Central memory CD8-positive, alpha-beta T cell (primary cell): ENCODE results near the gene NR5A2.

Source experiments
- ATAC-seq: fragments of 150-1000 bp; cut with Tn5 transposase; replicated peaks from 2 replicates; pipeline ENCODE4 v1.10.0; 2022; ENCODE audit warnings: mild to moderate bottlenecking, moderate FRiP score, moderate number of reproducible peaks; ENCODE audit not compliant: poor library complexity, severe bottlenecking; ENCODE audit errors: extremely low read depth
- DNase-seq, 2 donors: peaks; one replicate each; pipeline ENCODE4 v3.0.0; 2021; ENCODE audit warnings: low spot score in 2 of 2
- H3K27ac Mint-ChIP-seq: one replicate; pipeline ENCODE4 v1.8.0; 2022; ENCODE audit warnings: low read depth, mild to moderate bottlenecking, moderate library complexity, mixed read lengths
- H3K27me3 Mint-ChIP-seq: one replicate; pipeline ENCODE4 v1.8.0; 2022; ENCODE audit warnings: mixed read lengths
- H3K36me3 Mint-ChIP-seq: one replicate; pipeline ENCODE4 v1.8.0; 2022; ENCODE audit warnings: mild to moderate bottlenecking, moderate library complexity, mixed read lengths; ENCODE audit not compliant: insufficient read depth
- H3K4me1 Mint-ChIP-seq: one replicate; pipeline ENCODE4 v1.8.0; 2022; ENCODE audit warnings: mixed read lengths
- H3K4me3 Mint-ChIP-seq: one replicate; pipeline ENCODE4 v1.8.0; 2022; ENCODE audit warnings: mild to moderate bottlenecking, moderate library complexity, mixed read lengths
- H3K9me3 Mint-ChIP-seq: one replicate; pipeline ENCODE4 v1.8.0; 2022; ENCODE audit warnings: mixed read lengths

The NR5A2 gene

DNA sequence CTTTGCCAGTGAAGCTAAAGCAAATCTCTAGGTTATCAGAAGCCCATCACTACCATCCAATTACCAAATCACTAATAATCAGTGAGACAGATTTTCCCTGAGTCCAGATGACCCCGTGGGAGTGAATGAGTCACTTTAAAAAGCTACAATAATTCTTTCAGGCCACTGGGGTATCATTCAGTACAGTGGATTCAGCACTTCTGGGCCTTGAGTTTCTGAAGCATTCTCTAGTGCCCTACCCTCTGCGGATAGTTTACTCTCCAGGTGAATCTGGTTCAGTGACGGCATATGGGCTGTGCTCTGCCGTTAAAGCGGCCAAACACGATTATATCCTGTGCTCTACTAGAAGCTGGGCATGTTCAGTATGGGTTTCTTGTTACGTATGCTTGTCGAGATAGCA, 26.1 kb downstream of the NR5A2 start:
- DNase-seq (no peak), ATAC-seq (no peak)
- Mint-ChIP-seq H3K27ac (no peak overlapping the region), H3K4me3 (no peak overlapping the region), H3K27me3 (peaks cover 60% of the 10 kb centered on the region), H3K4me1 (no peaks in the 10 kb centered on the region), H3K9me3 (no peaks in the 10 kb centered on the region), H3K36me3 (no peaks in the 10 kb centered on the region)

GRCh38 chr1:200058341-200058740, 30.8 kb downstream of the NR5A2 start:
- no peak overlapping the region for H3K4me3 Mint-ChIP-seq
- no peaks in the 10 kb centered on the region for H3K9me3 Mint-ChIP-seq
- H3K4me1 Mint-ChIP-seq: no peaks in the 10 kb centered on the region
- no peak for DNase-seq
- H3K36me3 Mint-ChIP-seq: no peaks in the 10 kb centered on the region
- no peak for ATAC-seq
- no peak overlapping the region for H3K27ac Mint-ChIP-seq
- H3K27me3 Mint-ChIP-seq: peaks cover 42% of the 10 kb centered on the region

DNA sequence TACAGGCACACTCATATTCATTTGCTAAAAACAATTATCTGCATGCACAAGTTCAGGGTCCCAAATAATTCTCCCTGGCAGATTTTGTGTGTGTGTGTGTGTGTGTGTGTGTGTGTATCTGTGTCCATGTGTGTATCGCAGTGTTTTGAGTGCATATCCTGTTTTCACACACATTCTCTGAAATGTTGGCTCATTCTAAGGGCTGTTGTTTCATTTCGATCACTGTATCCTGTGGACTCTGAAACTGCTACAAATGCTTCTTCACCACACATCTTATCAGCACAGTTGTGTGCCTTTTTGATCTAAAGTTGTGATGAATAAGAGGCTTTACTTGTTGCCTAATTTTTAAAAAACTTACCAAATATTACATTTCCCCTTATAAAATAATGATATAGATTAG, 34.6 kb downstream of the NR5A2 start:
- peaks cover 39% of the 10 kb centered on the region for H3K27me3 Mint-ChIP-seq
- no peak overlapping the region for H3K4me3 Mint-ChIP-seq
- no peak overlapping the region for H3K27ac Mint-ChIP-seq
- no peak for ATAC-seq
- H3K9me3 Mint-ChIP-seq: no peaks in the 10 kb centered on the region
- no peak for DNase-seq
- peaks cover 2% of the 10 kb centered on the region for H3K36me3 Mint-ChIP-seq
- no peaks in the 10 kb centered on the region for H3K4me1 Mint-ChIP-seq

GRCh38 chr1:200072636-200073285, 45.3 kb downstream of the NR5A2 start:
- ATAC-seq (no peak), DNase-seq (no peak)
- Mint-ChIP-seq H3K9me3 (no peaks in the 10 kb centered on the region), H3K27me3 (peaks cover 58% of the 10 kb centered on the region), H3K4me3 (no peak overlapping the region), H3K4me1 (peaks cover 7% of the 10 kb centered on the region), H3K27ac (no peak overlapping the region), H3K36me3 (no peaks in the 10 kb centered on the region)

- H3K27ac Mint-ChIP-seq: no peak overlapping the region
Observed at GRCh38 chr1:200073286-200073637, 45.8 kb downstream of the NR5A2 start.

DNA sequence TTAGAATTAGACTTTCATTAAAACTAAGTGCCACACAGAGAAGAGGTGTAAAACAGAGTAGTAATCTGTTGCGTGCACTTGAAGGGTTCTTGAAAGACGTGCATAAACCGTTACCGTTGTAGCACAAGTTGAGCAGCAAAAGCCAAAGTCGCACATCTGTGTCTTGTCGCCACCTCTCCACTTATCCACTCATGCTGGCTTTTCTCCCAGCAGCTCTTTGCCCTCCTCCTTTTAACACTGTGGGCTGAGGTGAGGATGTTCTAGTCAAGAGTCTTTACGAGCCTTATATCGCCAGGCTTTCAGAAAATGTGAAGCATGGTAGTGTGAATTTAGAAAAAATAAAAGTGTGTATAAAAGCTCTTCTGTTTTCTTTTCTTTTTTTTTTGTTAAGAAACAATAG, 48.0 kb downstream of the NR5A2 start:
- no peaks in the 10 kb centered on the region for H3K9me3 Mint-ChIP-seq
- H3K4me3 Mint-ChIP-seq: no peak overlapping the region
- H3K27ac Mint-ChIP-seq: no peak overlapping the region
- ATAC-seq (peak; percentile 49), DNase-seq (no peak)
- H3K27me3 Mint-ChIP-seq: peaks cover 35% of the 10 kb centered on the region
- H3K4me1 Mint-ChIP-seq: peaks cover 7% of the 10 kb centered on the region
- no peaks in the 10 kb centered on the region for H3K36me3 Mint-ChIP-seq

More at GRCh38 chr1:200073286-200073637, 45.8 kb downstream of the NR5A2 start:
- no peaks in the 10 kb centered on the region for H3K9me3 Mint-ChIP-seq
- ATAC-seq: no peak
- no peak overlapping the region for H3K4me3 Mint-ChIP-seq
- H3K4me1 Mint-ChIP-seq: peaks cover 7% of the 10 kb centered on the region
- peaks cover 53% of the 10 kb centered on the region for H3K27me3 Mint-ChIP-seq
- no peak for DNase-seq
- H3K36me3 Mint-ChIP-seq: no peaks in the 10 kb centered on the region

GRCh38 chr1:200075938-200076546, 48.5 kb downstream of the NR5A2 start:
- Mint-ChIP-seq H3K4me1 (peaks cover 7% of the 10 kb centered on the region), H3K4me3 (no peak overlapping the region), H3K27ac (no peak overlapping the region), H3K36me3 (no peaks in the 10 kb centered on the region), H3K27me3 (peaks cover 33% of the 10 kb centered on the region), H3K9me3 (no peaks in the 10 kb centered on the region)
- no peak for ATAC-seq
- no peak for DNase-seq

DNA sequence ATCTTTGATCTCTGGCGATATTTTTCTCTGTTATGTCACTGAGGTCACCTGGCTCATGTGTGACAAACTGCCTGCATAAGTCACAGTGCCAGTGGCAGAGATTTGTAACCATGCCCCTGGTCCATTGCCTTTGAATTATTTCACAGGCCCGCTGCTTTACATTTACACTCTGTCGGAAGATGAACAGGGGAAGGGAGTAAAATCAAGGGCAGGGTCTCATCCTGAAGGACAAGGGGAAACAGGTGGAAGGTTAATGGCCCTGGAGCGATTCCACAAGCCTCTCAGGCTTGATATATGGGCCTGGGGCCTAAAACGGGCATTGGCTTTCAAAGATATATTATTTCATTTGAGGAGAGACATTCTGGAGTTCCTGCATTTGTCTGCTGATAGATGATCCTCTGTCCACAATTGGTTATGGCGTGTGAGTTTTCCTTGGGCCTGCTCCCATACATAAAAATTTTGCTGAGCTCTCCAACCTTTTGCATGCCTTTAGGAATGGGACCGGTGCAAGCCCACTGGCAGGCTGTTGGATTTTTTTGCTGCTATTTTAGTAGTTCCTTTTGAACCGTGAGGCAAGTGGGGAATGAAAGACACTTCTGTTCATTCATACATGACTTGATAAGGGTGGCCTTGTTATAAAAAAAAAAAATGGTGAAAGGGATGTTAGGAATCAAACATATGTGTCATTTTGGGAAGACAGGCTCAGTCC, 51.9 kb downstream of the NR5A2 start:
- DNase-seq: no peak
- no peak overlapping the region for H3K27ac Mint-ChIP-seq
- peaks cover 7% of the 10 kb centered on the region for H3K4me1 Mint-ChIP-seq
- no peak for ATAC-seq
- no peaks in the 10 kb centered on the region for H3K36me3 Mint-ChIP-seq
- no peak overlapping the region for H3K4me3 Mint-ChIP-seq
- peaks cover 34% of the 10 kb centered on the region for H3K27me3 Mint-ChIP-seq
- H3K9me3 Mint-ChIP-seq: no peaks in the 10 kb centered on the region

- H3K9me3 Mint-ChIP-seq: no peaks in the 10 kb centered on the region
- ATAC-seq: no peak
- H3K4me1 Mint-ChIP-seq: no peaks in the 10 kb centered on the region
Observed at GRCh38 chr1:200081151-200081968, 53.9 kb downstream of the NR5A2 start.

GRCh38 chr1:200081969-200082245, 54.4 kb downstream of the NR5A2 start:
- Mint-ChIP-seq H3K36me3 (no peaks in the 10 kb centered on the region), H3K4me3 (no peak overlapping the region), H3K27ac (no peak overlapping the region), H3K9me3 (no peaks in the 10 kb centered on the region), H3K27me3 (peaks cover 37% of the 10 kb centered on the region), H3K4me1 (no peaks in the 10 kb centered on the region)
- DNase-seq (no peak), ATAC-seq (no peak)

More at GRCh38 chr1:200081151-200081968, 53.9 kb downstream of the NR5A2 start:
- Mint-ChIP-seq H3K27me3 (peaks cover 40% of the 10 kb centered on the region), H3K36me3 (no peaks in the 10 kb centered on the region), H3K27ac (no peak overlapping the region), H3K4me3 (no peak overlapping the region)
- no peak for DNase-seq

DNA sequence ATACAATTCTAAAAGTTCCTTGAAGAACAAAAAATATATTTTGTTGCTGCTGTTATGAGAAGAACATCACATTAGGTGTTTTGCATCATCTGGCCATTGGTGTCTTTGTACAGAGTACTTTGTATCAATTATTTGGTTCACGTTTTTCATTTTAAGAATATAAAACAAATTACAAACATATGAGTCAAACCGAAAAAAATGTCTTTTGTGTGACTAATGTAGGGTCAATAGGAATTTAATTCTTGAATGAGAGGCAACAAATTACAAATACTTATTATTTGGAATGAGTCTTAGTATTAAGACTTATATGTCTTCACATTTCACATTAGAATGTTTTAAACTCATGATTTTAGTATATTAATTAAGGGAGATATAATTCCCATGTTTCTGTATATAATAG, 54.8 kb downstream of the NR5A2 start:
- Mint-ChIP-seq H3K27me3 (peaks cover 37% of the 10 kb centered on the region), H3K36me3 (no peaks in the 10 kb centered on the region), H3K27ac (no peak overlapping the region), H3K4me3 (no peak overlapping the region), H3K4me1 (no peaks in the 10 kb centered on the region), H3K9me3 (no peaks in the 10 kb centered on the region)
- ATAC-seq (no peak), DNase-seq (no peak)

DNA sequence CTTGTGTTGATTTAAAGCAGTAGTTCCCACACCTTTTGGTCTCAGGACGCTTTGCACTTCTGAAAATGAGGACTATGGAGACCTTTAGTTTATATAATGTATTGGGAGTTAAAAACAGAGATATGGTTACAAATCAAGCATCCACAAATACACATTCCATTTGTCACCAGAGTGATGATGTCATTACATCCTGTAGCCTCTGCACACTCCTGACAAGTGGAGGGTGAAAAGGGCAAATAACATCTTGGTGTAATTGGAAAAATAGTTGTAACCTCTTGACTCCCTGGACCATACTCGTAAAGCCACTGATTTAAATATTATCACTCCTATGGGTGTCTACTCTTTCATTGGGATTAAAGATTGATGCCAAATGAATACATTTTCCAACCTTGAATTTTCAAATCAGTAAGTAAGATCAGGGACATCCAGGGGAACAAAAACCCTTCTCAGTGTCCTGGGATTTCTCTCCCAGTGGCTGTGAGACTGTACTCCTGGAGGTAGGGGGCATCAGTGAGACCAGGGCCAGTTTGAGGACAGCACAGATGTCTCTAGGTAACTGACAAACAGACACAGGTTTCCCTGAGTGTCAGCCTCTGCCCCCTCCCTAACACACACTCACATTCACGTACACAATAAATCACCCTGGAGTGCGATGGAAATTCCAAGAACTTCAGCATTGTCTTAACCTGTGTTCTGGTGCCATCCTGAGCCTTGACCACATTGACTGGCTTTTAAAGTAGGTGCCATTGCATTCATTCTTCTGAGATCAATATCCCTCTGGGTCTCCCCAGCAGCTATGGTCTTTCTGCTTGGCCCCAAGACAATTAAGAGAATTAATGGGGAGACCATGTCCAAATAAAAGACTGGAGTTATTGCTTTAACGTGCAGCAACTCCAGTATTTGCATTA, 63.0 kb downstream of the NR5A2 start:
- DNase-seq: no peak
- H3K4me1 Mint-ChIP-seq: no peaks in the 10 kb centered on the region
- no peak overlapping the region for H3K4me3 Mint-ChIP-seq
- H3K27me3 Mint-ChIP-seq: peaks cover 22% of the 10 kb centered on the region
- H3K36me3 Mint-ChIP-seq: no peaks in the 10 kb centered on the region
- no peaks in the 10 kb centered on the region for H3K9me3 Mint-ChIP-seq
- H3K27ac Mint-ChIP-seq: no peak overlapping the region
- ATAC-seq: no peak
